HFF-Myc (cell line): ENCODE measurements around the gene LIAS.

ENCODE experiments used
- DNase-seq: peaks from one replicate; pipeline ENCODE4 v3.0.0-alpha.2; 2011; ENCODE audit warnings: low read depth; ENCODE audit errors: extremely low read depth
- H3K4me3 ChIP-seq: replicated peaks from 2 replicates; pipeline ENCODE4 v1.5.1; 2011; ENCODE audit warnings: low read depth, mild to moderate bottlenecking, control low read depth, low read length
- CTCF ChIP-seq: IDR thresholded peaks from 2 replicates; pipeline ENCODE4 v1.5.1; 2012; ENCODE audit warnings: mild to moderate bottlenecking, low read depth, low read length, control low read depth; ENCODE audit errors: missing control alignments

LIAS gene

GRCh38 chr4:39469429-39470077 lies 10.7 kb downstream of the LIAS start:
- TF ChIP-seq CTCF: peak; percentile 81
- no peak overlapping the region for H3K4me3 ChIP-seq
- DNase-seq: peak; percentile 74

GRCh38 chr4:39470402-39470801 lies 11.5 kb downstream of the LIAS start:
- DNase-seq: no peak
- no peak for TF ChIP-seq CTCF
- no peak overlapping the region for H3K4me3 ChIP-seq

GRCh38 chr4:39472396-39472795 lies 13.5 kb downstream of the LIAS start:
- DNase-seq: no peak
- TF ChIP-seq CTCF: no peak
- H3K4me3 ChIP-seq: no peak overlapping the region

GRCh38 chr4:39476187-39476895 lies 17.5 kb downstream of the LIAS start:
- DNase-seq: no peak
- TF ChIP-seq CTCF: no peak
- no peak overlapping the region for H3K4me3 ChIP-seq

- DNase-seq: no peak
- TF ChIP-seq CTCF: no peak
- H3K4me3 ChIP-seq: no peak overlapping the region
Observed at GRCh38 chr4:39480251-39480650, 21.4 kb downstream of the LIAS start.

GRCh38 chr4:39480902-39481695 lies 22.2 kb downstream of the LIAS start:
- no peak for TF ChIP-seq CTCF
- no peak for DNase-seq

More at GRCh38 chr4:39480902-39481695, 22.2 kb downstream of the LIAS start:
- no peak overlapping the region for H3K4me3 ChIP-seq
